K562 (cell line): ENCODE data around the gene CACNA2D3. TPM values are rescaled to one million over a fixed set of nuclear protein-coding genes. Genes with fewer than 3 reads are reported as not detected.
A peak's percentile ranks its signal among the peaks of the same experiment; 100 is the strongest.

Source experiments
- ATAC-seq: fragments of 200-7000 bp; cut with Tn5 transposase; 3 replicates; pipeline ENCODE4 v1.9.1; 2020; ENCODE audit warnings: moderate library complexity
- BruUV-seq: library from RNA; stranded (reverse); fragments of 400-500 nt; replicated peaks from 2 replicates; lab custom pipeline; 2021; lab: Mats Ljungman, UMichigan
- CTCF ChIA-PET: fragments of 300-600 bp; formaldehyde crosslinking; extraction: SDS; loops from one replicate; lab custom pipeline; 2021; ENCODE audit warnings: low intra/inter-chr PET ratio; lab: Yijun Ruan, JAX
- POLR2A ChIA-PET: fragments of 300-600, 350-650 bp; sonication (Branson Sonifier 250); formaldehyde crosslinking; extraction: SDS; loops from one replicate; lab custom pipeline; 2021; ENCODE audit warnings: antibody characterized with exemption, inconsistent platforms; lab: Yijun Ruan, JAX
- DNase-seq, 4 experiments: peaks; one replicate each; pipeline versions ENCODE4 v3.0.0 to v3.0.0-alpha.2; 2011 to 2018; ENCODE audit warnings: low spot score in 3 of 4, mixed read lengths in 3 of 4; ENCODE audit errors: extremely low read depth in 1 of 4
- FAIRE-seq: peaks from 2 replicates; lab custom pipeline; 2011; peaks lifted over from hg19 to GRCh38; lab: Jason Lieb, UNC
- H2AFZ ChIP-seq: 2 replicates; pipeline ENCODE4 v1.6.0; 2011; ENCODE audit warnings: low read depth, low read length, control low read depth, inconsistent platforms
- H3K27ac ChIP-seq: fragments of 200-600 bp; 3 replicates; pipeline ENCODE4 v1.8.0; 2011; ENCODE audit warnings: low read depth, mild to moderate bottlenecking, control low read depth, inconsistent platforms, low read length, moderate library complexity, mixed read lengths; ENCODE audit errors: extremely low read depth
- H3K27me3 ChIP-seq, 2 experiments: fragments of 300-600 bp in 1 of 2; 2 replicates in 1 of 2; 3 replicates in 1 of 2; pipeline versions ENCODE4 v1.6.0 to v1.8.0; 2011; ENCODE audit warnings: inconsistent platforms in 2 of 2, low read length in 2 of 2, mild to moderate bottlenecking in 1 of 2, mixed read lengths in 1 of 2, moderate library complexity in 1 of 2; ENCODE audit not compliant: control insufficient read depth in 2 of 2, insufficient read depth in 2 of 2
- H3K36me3 ChIP-seq: fragments of 300-600 bp; 3 replicates; pipeline ENCODE4 v1.8.0; 2011; ENCODE audit warnings: mild to moderate bottlenecking, low read length, inconsistent platforms; ENCODE audit not compliant: control insufficient read depth, insufficient read depth
- H3K4me1 ChIP-seq, 2 experiments: fragments of 200-600 bp in 1 of 2; replicated peaks in 1 of 2; 2 replicates in 1 of 2; 3 replicates in 1 of 2; pipeline versions ENCODE4 v1.5.1 to v1.8.0; 2011; ENCODE audit warnings: inconsistent platforms in 2 of 2, low read length in 2 of 2, mild to moderate bottlenecking in 1 of 2, mixed read lengths in 1 of 2, moderate library complexity in 1 of 2; ENCODE audit not compliant: control insufficient read depth in 2 of 2, insufficient read depth in 2 of 2
- H3K4me2 ChIP-seq: 2 replicates; pipeline ENCODE4 v1.6.1; 2011; ENCODE audit warnings: low read length, control low read depth, inconsistent platforms, mixed read lengths; ENCODE audit not compliant: insufficient read depth
- H3K4me3 ChIP-seq: fragments of 200-600 bp; sonication (generic), shearing (Covaris generic); 2 replicates; pipeline ENCODE4 v1.5.1; 2016; ENCODE audit warnings: control low read depth, inconsistent platforms
- H3K79me2 ChIP-seq: fragments of 200-600 bp; 3 replicates; pipeline ENCODE4 v1.8.0; 2011; ENCODE audit warnings: low read length, inconsistent platforms; ENCODE audit not compliant: control insufficient read depth, insufficient read depth
- H3K9ac ChIP-seq, 2 experiments: 2 replicates each; pipeline versions ENCODE4 v1.6.0 to v1.6.1; 2011; ENCODE audit warnings: low read depth in 2 of 2, low read length in 2 of 2, control low read depth in 1 of 2, inconsistent platforms in 1 of 2, mild to moderate bottlenecking in 1 of 2, mixed read lengths in 1 of 2; ENCODE audit not compliant: insufficient read depth in 1 of 2
- H3K9me1 ChIP-seq: one replicate; pipeline ENCODE4 v1.6.0; 2011; ENCODE audit warnings: inconsistent platforms, mild to moderate bottlenecking, low read length, moderate library complexity; ENCODE audit not compliant: control insufficient read depth, insufficient read depth
- H3K9me3 ChIP-seq: replicated peaks from 2 replicates; pipeline ENCODE4 v1.5.1; 2011; ENCODE audit warnings: low read depth, low read length, inconsistent platforms; ENCODE audit not compliant: control insufficient read depth, insufficient read depth
- H4K20me1 ChIP-seq: replicated peaks from 2 replicates; pipeline ENCODE4 v1.6.1; 2011; ENCODE audit warnings: low read length, inconsistent platforms, mixed read lengths; ENCODE audit not compliant: control insufficient read depth, insufficient read depth
- C11orf30 ChIP-seq: fragments of 450-650 bp; IDR thresholded peaks from 2 replicates; pipeline ENCODE4 v1.6.1; 2016; ENCODE audit warnings: low read depth, mild to moderate bottlenecking
- ZEB2 ChIP-seq: fragments of 450-650 bp; IDR thresholded peaks from 2 replicates; pipeline ENCODE4 v1.6.1; 2016
- ZNF316 ChIP-seq: fragments of 450-650 bp; IDR thresholded peaks from 2 replicates; pipeline ENCODE4 v1.6.1; 2016
- ZNF324 ChIP-seq: fragments of 250-450 bp; sonication (Bioruptor Pico); IDR thresholded peaks from 2 replicates; pipeline ENCODE4 v1.4.0; 2020; ENCODE audit warnings: mild to moderate bottlenecking
- WGBS: fragments of 100-300 bp; shearing (Covaris generic); methylation state at CpG from one replicate; pipeline ENCODE4 v1.1.6; 2016; ENCODE audit warnings: low coverage, mixed read lengths; ENCODE audit not compliant: insufficient coverage; ENCODE audit errors: missing lambda C conversion rate; 5-methylcytosine and 5-hydroxymethylcytosine counted together
- in situ Hi-C: fragments of 300-500 bp; cut with MboI; formaldehyde crosslinking; loops from 4 replicates; pipeline ENCODE4 v1.15.0; 2018; ENCODE audit warnings: inconsistent platforms, mixed read lengths
- intact Hi-C: fragments of 100-400 bp; cut with micrococcal nuclease; formaldehyde crosslinking; loops from 2 replicates; pipeline ENCODE4 v1.14.2; 2022
- polyA plus RNA-seq, 8 experiments: library from polyadenylated mRNA; depleted of rRNA in 4 of 8; stranded (reverse) in 5 of 8; unstranded in 3 of 8; fragments of >200 nt; fragmentation: Nextera tagmentation in 2 of 8; fragmentation: Illumina TruSeq in 1 of 8; extraction: Ambion mirVana in 2 of 8; extraction: Trizol in 1 of 8; gene quantifications; 2 replicates each; pipeline versions ENCODE4 v1.2.1 to v1.2.3, GENCODE V29; 2011 to 2014; ENCODE audit warnings: inconsistent platforms in 1 of 8, missing spikeins in 1 of 8
- total RNA-seq, 7 experiments: library from RNA; depleted of rRNA in 6 of 7; stranded (reverse); fragments of >200 nt in 6 of 7; fragmentation: Illumina TruSeq in 2 of 7; extraction: Trizol in 2 of 7; gene quantifications; 2 replicates each; pipeline versions ENCODE4 v1.2.1 to v1.2.3, GENCODE V29; 2011 to 2021; ENCODE audit warnings: low replicate concordance in 1 of 7

CACNA2D3 gene
- total and polyA plus RNA-seq, 9 of the 15 experiments (the other 6 are each of a cell fraction or from before 2014, with no cell fraction given), result 0.01 TPM; not detected in 8

DNA sequence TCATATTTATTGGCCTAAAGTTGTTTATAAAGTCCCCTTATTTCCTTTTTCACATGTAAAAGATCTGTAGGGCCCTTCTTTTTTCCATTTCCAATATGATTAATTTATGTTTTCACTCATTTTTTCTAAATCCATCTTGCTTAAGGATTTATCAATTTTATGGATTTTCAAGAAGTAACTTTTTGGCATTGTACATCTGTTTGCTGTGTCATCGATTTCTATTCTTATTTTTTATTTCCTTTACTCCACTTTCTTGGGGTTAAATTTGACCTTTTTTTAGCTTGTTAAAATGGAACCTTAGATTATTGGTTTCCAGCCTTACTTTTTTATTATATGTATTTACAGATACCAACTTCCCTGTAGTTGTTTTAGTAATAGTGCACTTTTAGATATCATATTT is 597.6 kb downstream of the CACNA2D3 start:
- DNase-seq (no peak), ATAC-seq (no peak), FAIRE-seq (no peak)
- no TSS peak for BruUV-seq
- no peaks in the 10 kb centered on the region for H3K9me3 ChIP-seq
- in situ Hi-C loops, result no loop called here
- H3K4me2 ChIP-seq, result no peak overlapping the region
- H3K4me3 ChIP-seq, result no peak overlapping the region
- no peak overlapping the region for H2AFZ ChIP-seq
- TF ChIP-seq ZEB2 (no peak), ZNF316 (peak; percentile 54)
- H3K27me3 ChIP-seq, result 0 out of 5 replicates have a peak, but pooled peaks cover 0 to 4% of the 10 kb centered on the region in 2 experiments
- no peaks in the 10 kb centered on the region for H3K9me1 ChIP-seq
- no peaks in the 10 kb centered on the region for H3K36me3 ChIP-seq
- no peaks in the 10 kb centered on the region for H3K79me2 ChIP-seq
- intact Hi-C loops, result no loop called here
- H3K9ac ChIP-seq, result no peak overlapping the region
- WGBS, result 0% methylated on average over 1 of the region's 1 CpG
- ChIA-PET POLR2A (no interaction called here), CTCF (no interaction called here)
- H3K4me1 ChIP-seq, result no peaks in the 10 kb centered on the region
- H4K20me1 ChIP-seq, result no peaks in the 10 kb centered on the region
- H3K27ac ChIP-seq, result no peak overlapping the region

DNA sequence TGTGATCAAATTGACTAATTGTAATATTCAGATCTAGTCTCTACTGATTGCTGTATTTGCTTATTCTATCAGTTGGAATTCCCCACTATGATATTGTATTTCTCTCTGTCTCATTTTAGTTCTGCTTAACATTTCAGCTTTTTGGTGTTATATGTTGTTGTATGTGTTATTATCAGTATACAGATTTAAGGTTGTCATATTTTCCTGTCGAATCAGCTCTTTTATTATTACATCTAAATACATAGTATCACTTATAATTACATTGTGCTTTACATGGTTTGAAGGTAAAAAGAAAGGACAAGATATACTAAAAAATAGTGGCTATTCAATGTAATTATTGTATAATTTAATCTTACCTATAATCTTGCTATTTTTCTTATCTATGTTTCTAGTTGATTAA is 598.3 kb downstream of the CACNA2D3 start:
- H3K79me2 ChIP-seq, result no peaks in the 10 kb centered on the region
- no TSS peak for BruUV-seq
- H3K9me3 ChIP-seq, result no peaks in the 10 kb centered on the region
- CTCF ChIA-PET, result no interaction called here
- intact Hi-C loops (no loop called here), in situ Hi-C loops (no loop called here)
- H3K36me3 ChIP-seq, result no peaks in the 10 kb centered on the region
- TF ChIP-seq ZNF316, result peak; percentile 51; the same call in 1 of the 2 replicates
- TF ChIP-seq C11orf30, result peak; percentile 16; the same call in 1 of the 2 replicates
- no peak for TF ChIP-seq ZNF324 (CRISPR knock-in tag)
- H3K27ac ChIP-seq, result no peak overlapping the region
- no peak for DNase-seq
- no peak overlapping the region for H2AFZ ChIP-seq
- H3K4me1 ChIP-seq, result no peaks in the 10 kb centered on the region
- POLR2A ChIA-PET, result no interaction called here
- H3K27me3 ChIP-seq, result 0 out of 5 replicates have a peak, but pooled peaks cover 0 to 4% of the 10 kb centered on the region in 2 experiments
- H3K4me2 ChIP-seq, result no peak overlapping the region
- no peak for ATAC-seq
- 0% methylated on average over 1 of the region's 1 CpG for WGBS
- FAIRE-seq, result no peak
- no peak overlapping the region for H3K9ac ChIP-seq
- no peaks in the 10 kb centered on the region for H3K9me1 ChIP-seq
- no peak overlapping the region for H3K4me3 ChIP-seq
- H4K20me1 ChIP-seq, result no peaks in the 10 kb centered on the region
